ENCODE data around the gene TMEM178B.

The TMEM178B gene

DNA sequence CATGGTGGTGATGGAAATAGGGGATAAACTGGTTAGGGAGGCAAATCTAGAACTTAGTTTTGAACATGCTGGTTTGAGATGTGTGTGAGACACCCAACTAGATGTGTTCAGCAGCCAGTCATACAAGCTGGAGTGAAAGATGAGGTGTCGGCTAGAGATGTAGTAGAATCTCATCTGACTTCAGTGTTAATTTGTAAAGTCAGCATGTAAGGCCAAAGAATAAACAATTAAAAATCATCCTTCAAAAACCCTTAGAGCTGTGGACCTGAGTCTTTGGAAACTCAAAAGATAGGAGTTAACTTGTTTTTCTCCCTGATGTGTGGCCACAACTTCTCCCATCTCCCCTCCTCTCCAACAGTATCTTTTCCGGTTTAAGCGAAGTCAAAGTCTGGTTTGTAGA lies 454.5 kb downstream of the TMEM178B start:
- no peak for DNase-seq (ENCODE audit: low read depth)
